GM23338 (cell line): Measurements from ENCODE around the gene KAT6B. TPM values are rescaled to one million over a fixed set of nuclear protein-coding genes. Genes with fewer than 3 reads are reported as not detected.

Experiments used
- ATAC-seq: fragments of 200-7000 bp; cut with Tn5 transposase; 3 replicates; pipeline ENCODE4 v1.9.1; 2020
- DNase-seq: peaks from one replicate; pipeline ENCODE4 v3.0.0-alpha.2; 2015; ENCODE audit warnings: low spot score
- H2AFZ ChIP-seq: fragments of 200-600 bp; sonication (generic); 2 replicates; pipeline ENCODE4 v1.8.0; 2016; ENCODE audit warnings: antibody characterized with exemption, mild to moderate bottlenecking, moderate library complexity
- H3F3A ChIP-seq: fragments of 200-600 bp; sonication (generic); replicated peaks from 2 replicates; pipeline ENCODE4 v1.8.0; 2017; ENCODE audit warnings: antibody characterized with exemption, mixed run types, low read depth
- H3K27ac ChIP-seq: fragments of 200-600 bp; sonication (generic); 2 replicates; pipeline ENCODE4 v1.6.1; 2016; ENCODE audit warnings: low read depth
- H3K27me3 ChIP-seq: fragments of 200-600 bp; sonication (generic); 2 replicates; pipeline ENCODE4 v1.8.0; 2016; ENCODE audit warnings: mild to moderate bottlenecking, mixed run types, moderate library complexity; ENCODE audit not compliant: insufficient read depth
- H3K36me3 ChIP-seq: fragments of 200-600 bp; sonication (generic); 2 replicates; pipeline ENCODE4 v1.8.0; 2016; ENCODE audit warnings: mild to moderate bottlenecking; ENCODE audit not compliant: insufficient read depth
- H3K4me1 ChIP-seq: fragments of 200-600 bp; sonication (generic); 2 replicates; pipeline ENCODE4 v1.8.0; 2016; ENCODE audit warnings: mild to moderate bottlenecking, moderate library complexity; ENCODE audit not compliant: insufficient read depth
- H3K4me2 ChIP-seq: fragments of 200-600 bp; sonication (generic); 2 replicates; pipeline ENCODE4 v1.7.1; 2017; ENCODE audit warnings: mixed run types
- H3K4me3 ChIP-seq: fragments of 200-600 bp; sonication (generic); 2 replicates; pipeline ENCODE4 v1.6.1; 2016; ENCODE audit warnings: mixed run types
- H3K79me2 ChIP-seq: fragments of 200-600 bp; sonication (generic); replicated peaks from 2 replicates; pipeline ENCODE4 v1.8.0; 2017; ENCODE audit warnings: mild to moderate bottlenecking; ENCODE audit not compliant: insufficient read depth
- H3K9me2 ChIP-seq: fragments of 200-600 bp; sonication (generic); 2 replicates; pipeline ENCODE4 v1.8.0; 2017; ENCODE audit not compliant: insufficient read depth
- H4K20me1 ChIP-seq: fragments of 200-600 bp; sonication (generic); replicated peaks from 2 replicates; pipeline ENCODE4 v1.8.0; 2017; ENCODE audit warnings: mild to moderate bottlenecking; ENCODE audit not compliant: insufficient read depth
- H3K27ac Mint-ChIP-seq: 2 replicates; pipeline ENCODE4 v1.8.0; 2020; ENCODE audit warnings: inconsistent platforms, mild to moderate bottlenecking, moderate library complexity, mixed read lengths
- H3K27me3 Mint-ChIP-seq: 3 replicates; pipeline ENCODE4 v1.8.0; 2022; ENCODE audit warnings: low read depth, mild to moderate bottlenecking, moderate library complexity, mixed read lengths, inconsistent platforms; ENCODE audit not compliant: insufficient read depth, poor library complexity
- H3K36me3 Mint-ChIP-seq: 3 replicates; pipeline ENCODE4 v1.8.0; 2021; ENCODE audit warnings: low read depth, mild to moderate bottlenecking, inconsistent platforms, moderate library complexity, mixed read lengths
- H3K4me1 Mint-ChIP-seq: 3 replicates; pipeline ENCODE4 v1.8.0; 2020; ENCODE audit warnings: mild to moderate bottlenecking, inconsistent platforms, mixed read lengths
- H3K4me3 Mint-ChIP-seq: 3 replicates; pipeline ENCODE4 v1.8.0; 2021; ENCODE audit warnings: moderate library complexity, mild to moderate bottlenecking, inconsistent platforms, mixed read lengths
- H3K9me3 Mint-ChIP-seq: 3 replicates; pipeline ENCODE4 v1.8.0; 2020; ENCODE audit warnings: moderate library complexity, mild to moderate bottlenecking, inconsistent platforms, mixed read lengths
- CREB1 ChIP-seq: fragments of 250-450 bp; sonication (Bioruptor Pico); IDR thresholded peaks from 2 replicates; pipeline ENCODE4 v1.5.0; 2020; ENCODE audit warnings: low read depth, mild to moderate bottlenecking, moderate library complexity
- CTCF ChIP-seq, 2 experiments: fragments of 200-600 bp in 1 of 2; sonication (generic) in 1 of 2; conservative IDR thresholded peaks; 2 replicates each; pipeline versions ENCODE4 v1.5.1 to v1.6.1; 2016 to 2017; ENCODE audit warnings: antibody characterized with exemption in 2 of 2, low read depth in 2 of 2, mild to moderate bottlenecking in 2 of 2, moderate library complexity in 1 of 2
- ETS1 ChIP-seq: IDR thresholded peaks from 2 replicates; pipeline ENCODE4 v1.6.1; 2016; ENCODE audit warnings: antibody characterized with exemption
- EZH2 ChIP-seq: fragments of 200-600 bp; sonication (generic); IDR thresholded peaks from one replicate; pipeline ENCODE4 v1.8.0; 2017; ENCODE audit warnings: antibody characterized with exemption, mild to moderate bottlenecking, low read depth; ENCODE audit not compliant: unreplicated experiment
- EZH2phosphoT487 ChIP-seq: fragments of 200-600 bp; sonication (generic); IDR thresholded peaks from one replicate; pipeline ENCODE4 v1.8.1; 2018; ENCODE audit warnings: antibody characterized with exemption; ENCODE audit not compliant: unreplicated experiment
- JUNB ChIP-seq: IDR thresholded peaks from one replicate; pipeline ENCODE4 v1.6.1; 2016; ENCODE audit warnings: antibody characterized with exemption; ENCODE audit not compliant: unreplicated experiment
- NANOG ChIP-seq: IDR thresholded peaks from 2 replicates; pipeline ENCODE4 v1.6.1; 2016; ENCODE audit warnings: antibody characterized with exemption, borderline replicate concordance
- POLR2AphosphoS5 ChIP-seq: IDR thresholded peaks from 2 replicates; pipeline ENCODE4 v1.6.1; 2016; ENCODE audit warnings: antibody characterized with exemption, low read depth
- STAT1 ChIP-seq: IDR thresholded peaks from one replicate; pipeline ENCODE4 v1.6.1; 2016; ENCODE audit warnings: antibody characterized with exemption; ENCODE audit not compliant: unreplicated experiment
- ZNF114 ChIP-seq: fragments of 250-450 bp; sonication (Bioruptor Pico); IDR thresholded peaks from 2 replicates; pipeline ENCODE4 v1.5.0; 2020; ENCODE audit warnings: mild to moderate bottlenecking, moderate library complexity
- ZNF331 ChIP-seq: fragments of 250-450 bp; sonication (Bioruptor Pico); IDR thresholded peaks from 2 replicates; pipeline ENCODE4 v1.5.0; 2020; ENCODE audit warnings: low read depth, mild to moderate bottlenecking, moderate library complexity
- polyA plus RNA-seq: library from polyadenylated mRNA; unstranded; fragments of >200 nt; fragmentation: Nextera tagmentation; extraction: Ambion mirVana; gene quantifications from 2 replicates; pipeline ENCODE4 v1.2.1, GENCODE V29; 2016
- total RNA-seq: library from RNA; depleted of rRNA; stranded (reverse); fragments of >200 nt; shearing (Covaris generic); gene quantifications from 2 replicates; pipeline ENCODE4 v1.2.3, GENCODE V29; 2014
- TF ChIP-seq, protein P1 (sequence below): IDR thresholded peaks from one replicate; pipeline ENCODE4 v1.6.1; 2018; ENCODE audit warnings: antibody characterized with exemption; ENCODE audit not compliant: unreplicated experiment

KAT6B gene
- total and polyA plus RNA-seq, 2 experiments from 2014 or later: 21.3 to 31.4 TPM

DNA sequence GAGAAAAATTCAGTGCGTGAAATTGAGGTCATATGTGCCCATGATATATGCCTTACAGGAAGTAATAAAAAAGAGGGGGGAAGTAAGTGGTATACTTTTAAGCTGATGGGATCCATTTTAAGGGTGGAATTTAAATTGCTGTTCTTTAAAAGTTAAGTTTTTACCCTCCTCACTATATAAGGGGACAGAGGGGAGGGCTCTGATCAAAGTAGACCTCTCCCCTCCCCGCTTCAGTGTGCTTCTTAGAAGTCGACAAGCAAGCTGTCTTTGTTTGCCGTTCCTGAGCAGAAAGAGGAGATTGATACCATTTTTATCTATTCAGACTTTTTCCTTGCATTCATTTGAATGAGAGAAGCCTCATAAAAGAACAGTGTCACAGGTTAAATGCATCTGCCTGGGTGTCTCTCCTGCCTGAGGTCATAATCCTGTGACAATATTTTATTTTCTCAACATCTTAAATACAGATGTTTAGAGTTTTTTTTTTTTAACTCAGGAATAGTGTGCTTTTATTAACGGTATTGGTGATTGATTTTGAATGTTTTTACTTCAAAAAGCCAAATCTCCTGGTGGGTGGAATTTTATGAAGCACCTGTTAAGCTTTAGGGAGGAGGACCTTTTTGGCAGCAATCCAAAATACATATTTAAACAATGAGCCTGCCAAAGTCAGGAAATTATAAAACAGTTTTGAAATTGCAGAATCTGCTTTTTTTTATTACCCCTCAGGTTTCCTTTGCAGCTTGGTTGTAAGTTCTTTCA lies 141.7 kb downstream of the KAT6B start (continued):
- TF ChIP-seq CTCF (conservative IDR thresholded peaks at IDR 0.05; ENCODE audit: low read depth in 2 of 2): no peak
- TF ChIP-seq, protein P1, sequence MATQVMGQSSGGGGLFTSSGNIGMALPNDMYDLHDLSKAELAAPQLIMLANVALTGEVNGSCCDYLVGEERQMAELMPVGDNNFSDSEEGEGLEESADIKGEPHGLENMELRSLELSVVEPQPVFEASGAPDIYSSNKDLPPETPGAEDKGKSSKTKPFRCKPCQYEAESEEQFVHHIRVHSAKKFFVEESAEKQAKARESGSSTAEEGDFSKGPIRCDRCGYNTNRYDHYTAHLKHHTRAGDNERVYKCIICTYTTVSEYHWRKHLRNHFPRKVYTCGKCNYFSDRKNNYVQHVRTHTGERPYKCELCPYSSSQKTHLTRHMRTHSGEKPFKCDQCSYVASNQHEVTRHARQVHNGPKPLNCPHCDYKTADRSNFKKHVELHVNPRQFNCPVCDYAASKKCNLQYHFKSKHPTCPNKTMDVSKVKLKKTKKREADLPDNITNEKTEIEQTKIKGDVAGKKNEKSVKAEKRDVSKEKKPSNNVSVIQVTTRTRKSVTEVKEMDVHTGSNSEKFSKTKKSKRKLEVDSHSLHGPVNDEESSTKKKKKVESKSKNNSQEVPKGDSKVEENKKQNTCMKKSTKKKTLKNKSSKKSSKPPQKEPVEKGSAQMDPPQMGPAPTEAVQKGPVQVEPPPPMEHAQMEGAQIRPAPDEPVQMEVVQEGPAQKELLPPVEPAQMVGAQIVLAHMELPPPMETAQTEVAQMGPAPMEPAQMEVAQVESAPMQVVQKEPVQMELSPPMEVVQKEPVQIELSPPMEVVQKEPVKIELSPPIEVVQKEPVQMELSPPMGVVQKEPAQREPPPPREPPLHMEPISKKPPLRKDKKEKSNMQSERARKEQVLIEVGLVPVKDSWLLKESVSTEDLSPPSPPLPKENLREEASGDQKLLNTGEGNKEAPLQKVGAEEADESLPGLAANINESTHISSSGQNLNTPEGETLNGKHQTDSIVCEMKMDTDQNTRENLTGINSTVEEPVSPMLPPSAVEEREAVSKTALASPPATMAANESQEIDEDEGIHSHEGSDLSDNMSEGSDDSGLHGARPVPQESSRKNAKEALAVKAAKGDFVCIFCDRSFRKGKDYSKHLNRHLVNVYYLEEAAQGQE: no peak
- TF ChIP-seq NANOG: no peak

DNA sequence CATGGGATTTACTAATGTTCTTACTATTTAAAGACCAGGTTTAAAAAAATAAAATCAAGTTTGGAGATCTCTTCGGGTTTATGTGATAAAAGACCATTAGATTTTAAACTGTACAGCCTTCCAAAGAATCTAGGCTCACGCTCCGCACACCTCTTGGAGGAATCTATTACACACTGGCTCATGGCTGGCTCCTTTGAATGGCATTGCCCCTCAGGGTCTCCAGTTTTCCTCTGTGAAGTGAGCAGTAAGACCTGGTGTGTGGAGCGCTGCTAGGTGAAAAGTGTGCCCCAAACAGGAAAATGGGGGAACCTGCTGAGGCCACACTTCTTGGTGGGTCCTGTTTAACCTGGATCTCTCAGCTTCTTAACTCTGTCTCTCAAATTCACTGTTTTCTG lies 142.3 kb downstream of the KAT6B start:
- peak; percentile 53 for ATAC-seq
- H3K27ac Mint-ChIP-seq: peak overlapping the region; percentile 34
- no peak overlapping the region for H3K4me3 Mint-ChIP-seq
- TF ChIP-seq ZNF331 (CRISPR knock-in tag) (no peak), STAT1 (no peak), ZNF114 (CRISPR knock-in tag) (no peak), EZH2phosphoT487 (no peak), NANOG (no peak), CREB1 (CRISPR knock-in tag) (no peak), POLR2AphosphoS5 (no peak), JUNB (no peak), ETS1 (no peak), CTCF (conservative IDR thresholded peaks at IDR 0.05; ENCODE audit: low read depth in 2 of 2) (no peak), EZH2 (no peak)
- TF ChIP-seq, protein P1: no peak

More for the DNA sequence above, 142.3 kb downstream of the KAT6B start:
- peak overlapping the region; percentile 29; the same call in 1 of the 2 replicates for H3K27ac ChIP-seq
- H3K36me3 ChIP-seq: no peaks in the 10 kb centered on the region
- H3K9me2 ChIP-seq: no peaks in the 10 kb centered on the region
- H3K4me1 Mint-ChIP-seq: peaks cover 22% of the 10 kb centered on the region
- H3K4me1 ChIP-seq: peaks cover 15% of the 10 kb centered on the region
- peaks cover 7% of the 10 kb centered on the region for H3K79me2 ChIP-seq
- H3K36me3 Mint-ChIP-seq: peaks cover 4% of the 10 kb centered on the region; the same call in 2 of the 3 replicates
- H3K27me3 Mint-ChIP-seq: peaks cover 2% of the 10 kb centered on the region
- no peaks in the 10 kb centered on the region for H4K20me1 ChIP-seq
- H3K4me2 ChIP-seq: no peak overlapping the region
- H3K4me3 ChIP-seq: no peak overlapping the region
- H3K9me3 Mint-ChIP-seq: peaks cover 4% of the 10 kb centered on the region; the same call in 2 of the 3 replicates
- DNase-seq: no peak
- no peaks in the 10 kb centered on the region for H3K27me3 ChIP-seq
- no peaks in the 10 kb centered on the region for H3F3A ChIP-seq
- H2AFZ ChIP-seq: no peak overlapping the region
